ENCODE measurements around the gene IPO13.
A peak's percentile ranks its signal among the peaks of the same experiment; 100 is the strongest.

The IPO13 gene, protein sequence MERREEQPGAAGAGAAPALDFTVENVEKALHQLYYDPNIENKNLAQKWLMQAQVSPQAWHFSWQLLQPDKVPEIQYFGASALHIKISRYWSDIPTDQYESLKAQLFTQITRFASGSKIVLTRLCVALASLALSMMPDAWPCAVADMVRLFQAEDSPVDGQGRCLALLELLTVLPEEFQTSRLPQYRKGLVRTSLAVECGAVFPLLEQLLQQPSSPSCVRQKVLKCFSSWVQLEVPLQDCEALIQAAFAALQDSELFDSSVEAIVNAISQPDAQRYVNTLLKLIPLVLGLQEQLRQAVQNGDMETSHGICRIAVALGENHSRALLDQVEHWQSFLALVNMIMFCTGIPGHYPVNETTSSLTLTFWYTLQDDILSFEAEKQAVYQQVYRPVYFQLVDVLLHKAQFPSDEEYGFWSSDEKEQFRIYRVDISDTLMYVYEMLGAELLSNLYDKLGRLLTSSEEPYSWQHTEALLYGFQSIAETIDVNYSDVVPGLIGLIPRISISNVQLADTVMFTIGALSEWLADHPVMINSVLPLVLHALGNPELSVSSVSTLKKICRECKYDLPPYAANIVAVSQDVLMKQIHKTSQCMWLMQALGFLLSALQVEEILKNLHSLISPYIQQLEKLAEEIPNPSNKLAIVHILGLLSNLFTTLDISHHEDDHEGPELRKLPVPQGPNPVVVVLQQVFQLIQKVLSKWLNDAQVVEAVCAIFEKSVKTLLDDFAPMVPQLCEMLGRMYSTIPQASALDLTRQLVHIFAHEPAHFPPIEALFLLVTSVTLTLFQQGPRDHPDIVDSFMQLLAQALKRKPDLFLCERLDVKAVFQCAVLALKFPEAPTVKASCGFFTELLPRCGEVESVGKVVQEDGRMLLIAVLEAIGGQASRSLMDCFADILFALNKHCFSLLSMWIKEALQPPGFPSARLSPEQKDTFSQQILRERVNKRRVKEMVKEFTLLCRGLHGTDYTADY

DNA sequence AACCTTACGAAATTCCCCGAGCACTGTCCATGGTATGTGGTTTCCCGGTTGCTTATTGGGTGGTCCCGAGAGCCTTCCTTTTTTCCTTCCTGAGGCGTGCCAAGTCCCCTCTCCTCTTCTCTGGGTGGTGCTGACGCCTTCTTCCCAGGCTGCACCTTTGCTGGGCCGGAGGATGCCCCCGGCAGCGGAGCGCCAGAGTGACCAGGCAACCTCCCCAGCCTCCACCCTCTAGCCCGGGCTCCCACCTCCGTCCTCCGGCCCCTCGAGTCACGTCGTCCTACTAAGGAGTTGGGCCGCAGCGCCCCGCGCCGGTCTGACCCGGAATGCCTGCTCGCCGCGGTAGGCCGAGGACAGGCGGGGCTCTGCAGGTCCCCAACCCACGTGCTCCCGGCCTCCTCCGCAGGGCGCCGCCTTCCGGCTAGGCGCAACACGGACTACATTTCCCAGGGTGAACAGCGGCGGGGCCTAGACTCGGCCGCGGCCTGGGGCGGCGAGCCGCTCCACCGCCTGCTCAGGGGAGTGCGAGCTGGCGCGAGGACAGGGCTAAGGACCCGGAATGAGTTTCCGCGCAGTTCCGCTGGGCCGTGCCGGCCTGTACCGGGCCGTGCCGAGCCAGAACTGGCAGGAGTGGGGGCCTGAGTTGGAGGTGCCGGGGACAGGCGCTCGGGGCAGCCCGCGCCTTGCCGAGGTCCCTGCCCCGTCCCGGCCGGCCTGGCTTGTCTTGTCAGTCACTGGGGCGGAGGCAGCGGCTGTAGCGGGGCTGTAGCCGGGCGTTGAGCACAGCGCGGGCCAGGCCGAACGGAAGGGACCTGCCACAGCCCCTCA lies at the start of gene IPO13:
TSS of gene IPO13 (plus strand) at position 715 of the 825 bp plus-strand sequence. CDS start 651 bp downstream, outside the sequence.
- peak; percentile 94 for DNase-seq

DNA sequence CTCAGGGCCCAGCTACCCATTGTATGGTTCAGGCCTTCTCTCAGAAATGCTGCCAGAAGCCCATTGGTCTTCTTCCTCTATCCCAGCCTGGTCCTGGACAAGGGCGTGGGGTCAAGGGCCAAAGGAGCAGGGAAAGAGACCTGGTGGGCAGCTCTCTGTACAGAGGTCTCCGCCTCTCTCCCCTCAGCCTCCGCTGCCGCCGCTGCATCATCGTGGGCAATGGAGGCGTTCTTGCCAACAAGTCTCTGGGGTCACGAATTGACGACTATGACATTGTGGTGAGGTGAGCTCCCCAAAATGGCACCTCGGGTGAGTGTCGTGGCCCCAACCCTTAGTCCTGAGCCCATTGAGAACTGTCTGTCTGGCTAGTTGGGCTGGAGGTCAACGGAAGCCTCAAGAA lies 47.8 kb upstream of the IPO13 start:
- DNase-seq, result no peak

- DNase-seq, result no peak
Observed at GRCh38 chr1:43900386-43900785, 46.4 kb upstream of the IPO13 start.

GRCh38 chr1:43901196-43901961 lies 45.4 kb upstream of the IPO13 start:
- DNase-seq, result no peak

GRCh38 chr1:43902058-43902831 lies 44.5 kb upstream of the IPO13 start:
- no peak for DNase-seq

DNA sequence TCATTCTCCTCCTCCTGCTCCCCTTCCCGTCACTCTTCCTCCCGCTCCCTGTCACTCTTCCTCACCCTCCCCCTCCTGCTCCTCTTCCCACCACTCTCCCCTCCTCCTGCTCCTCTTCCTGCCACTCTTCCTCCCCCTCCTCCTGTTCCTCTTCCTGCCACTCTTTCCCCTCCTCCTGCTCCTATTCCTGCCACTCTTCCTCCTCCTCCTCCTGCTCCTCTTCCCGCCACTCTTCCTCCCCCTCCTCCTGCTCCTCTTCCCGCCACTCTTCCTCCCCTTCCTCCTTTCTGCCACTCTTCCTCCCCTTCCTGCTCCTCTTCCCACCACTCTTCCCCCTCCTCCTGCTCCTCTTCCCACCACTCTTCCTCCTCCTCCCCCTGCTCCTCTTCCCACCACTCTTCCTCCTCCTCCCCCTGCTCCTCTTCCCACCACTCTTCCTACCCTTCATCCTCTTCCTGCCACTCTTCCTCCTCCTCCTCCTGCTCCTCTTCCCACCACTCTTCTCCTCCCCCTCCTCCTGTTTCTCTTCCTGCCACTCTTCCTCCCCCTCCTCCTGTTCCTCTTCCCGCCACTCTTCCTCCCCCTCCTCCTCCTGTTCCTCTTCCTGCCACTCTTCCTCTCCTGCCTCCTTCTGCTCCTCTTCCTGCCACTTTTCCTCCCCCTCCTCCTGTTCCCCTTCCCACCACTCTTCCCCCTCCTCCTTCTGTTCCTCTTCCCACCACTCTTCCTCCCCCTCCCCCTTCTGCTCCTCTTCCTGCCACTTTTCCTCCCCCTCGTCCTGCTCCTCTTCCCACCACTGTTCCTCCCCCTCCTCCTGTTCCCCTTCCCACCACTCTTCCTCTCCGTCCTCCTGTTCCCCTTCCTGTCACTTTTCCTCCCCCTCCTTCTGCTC lies 41.8 kb upstream of the IPO13 start:
- no peak for DNase-seq

- no peak for DNase-seq
Observed at GRCh38 chr1:43908226-43908625, 38.5 kb upstream of the IPO13 start.

DNA sequence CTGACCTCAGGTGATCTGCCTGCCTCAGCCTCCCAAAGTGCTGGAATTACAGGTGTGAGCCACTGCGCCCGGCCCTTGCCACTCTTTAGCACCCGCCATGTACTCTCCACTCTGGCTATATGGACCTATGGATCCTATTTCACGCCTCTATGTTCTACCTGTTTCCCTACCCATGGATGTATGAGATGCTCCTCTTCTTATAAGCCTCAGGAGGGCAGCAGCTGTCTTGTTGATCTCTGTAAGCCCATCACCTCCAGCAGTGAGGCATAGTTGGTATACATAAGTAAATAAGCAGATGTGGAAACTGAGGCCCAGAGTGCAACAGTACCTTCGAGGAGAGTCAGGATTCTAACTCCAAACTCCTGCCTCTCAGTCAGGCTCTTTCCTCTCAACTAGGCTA lies 37.9 kb upstream of the IPO13 start:
- no peak for DNase-seq

DNA sequence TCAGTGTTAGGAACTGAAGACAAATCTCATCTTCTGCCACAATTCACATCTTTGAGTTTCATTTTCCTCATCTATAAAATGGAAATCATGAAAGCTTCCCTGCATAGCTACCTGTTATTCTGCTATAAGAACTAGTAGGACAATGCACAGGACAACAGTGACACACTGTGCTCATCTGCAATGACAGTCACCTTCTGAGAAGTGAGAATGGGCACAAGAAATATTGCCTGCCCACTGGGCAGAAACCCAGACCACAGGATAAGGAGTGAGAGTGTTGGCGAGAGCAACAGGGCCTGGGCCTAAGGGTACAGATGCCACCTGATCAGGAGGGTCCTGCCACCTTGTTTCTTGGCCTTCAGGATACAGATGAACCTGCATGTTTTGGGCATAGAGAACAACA lies 36.4 kb upstream of the IPO13 start:
- no peak for DNase-seq

DNA sequence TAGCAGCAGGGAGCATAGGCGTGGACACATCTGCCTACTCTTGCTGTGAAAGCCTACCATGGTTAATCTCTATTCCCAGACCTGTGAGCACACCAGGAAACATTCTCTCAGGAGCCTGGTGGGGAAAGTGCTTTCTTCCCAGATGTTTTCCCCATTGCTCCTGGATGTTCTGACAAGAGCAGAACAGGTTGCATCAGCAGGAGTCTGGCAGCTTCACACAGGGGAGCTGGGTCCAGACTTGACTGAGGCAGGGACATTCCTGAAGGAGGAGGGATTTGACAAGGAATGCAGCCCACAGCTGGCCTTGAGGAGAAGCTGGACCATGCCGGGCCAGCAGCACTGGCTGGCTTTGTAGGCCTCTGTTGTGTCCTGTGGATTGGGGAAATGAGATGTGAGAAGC lies 34.1 kb upstream of the IPO13 start:
- no peak for DNase-seq

DNA sequence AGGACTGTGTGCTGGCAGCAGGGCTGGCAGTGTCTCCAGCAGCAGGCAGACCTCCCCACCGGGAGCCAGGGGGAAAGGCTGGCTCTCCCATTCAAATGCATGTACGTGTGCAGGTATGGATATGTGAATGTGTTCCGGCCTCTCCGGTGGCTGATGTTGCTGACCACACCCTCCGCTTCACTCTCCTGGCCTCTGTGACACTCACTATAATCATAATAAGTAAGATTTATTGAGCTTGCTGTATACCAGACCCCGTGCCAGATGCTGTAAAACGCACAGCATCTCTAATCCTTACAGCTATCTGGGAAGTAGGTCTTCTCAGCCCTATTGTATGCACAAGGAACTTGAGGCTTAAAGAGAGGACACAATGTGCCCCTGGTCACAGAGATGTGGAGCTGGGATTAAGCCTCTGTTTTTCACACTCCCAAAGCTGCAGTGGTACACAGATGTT lies 33.7 kb upstream of the IPO13 start:
- DNase-seq, result no peak

DNA sequence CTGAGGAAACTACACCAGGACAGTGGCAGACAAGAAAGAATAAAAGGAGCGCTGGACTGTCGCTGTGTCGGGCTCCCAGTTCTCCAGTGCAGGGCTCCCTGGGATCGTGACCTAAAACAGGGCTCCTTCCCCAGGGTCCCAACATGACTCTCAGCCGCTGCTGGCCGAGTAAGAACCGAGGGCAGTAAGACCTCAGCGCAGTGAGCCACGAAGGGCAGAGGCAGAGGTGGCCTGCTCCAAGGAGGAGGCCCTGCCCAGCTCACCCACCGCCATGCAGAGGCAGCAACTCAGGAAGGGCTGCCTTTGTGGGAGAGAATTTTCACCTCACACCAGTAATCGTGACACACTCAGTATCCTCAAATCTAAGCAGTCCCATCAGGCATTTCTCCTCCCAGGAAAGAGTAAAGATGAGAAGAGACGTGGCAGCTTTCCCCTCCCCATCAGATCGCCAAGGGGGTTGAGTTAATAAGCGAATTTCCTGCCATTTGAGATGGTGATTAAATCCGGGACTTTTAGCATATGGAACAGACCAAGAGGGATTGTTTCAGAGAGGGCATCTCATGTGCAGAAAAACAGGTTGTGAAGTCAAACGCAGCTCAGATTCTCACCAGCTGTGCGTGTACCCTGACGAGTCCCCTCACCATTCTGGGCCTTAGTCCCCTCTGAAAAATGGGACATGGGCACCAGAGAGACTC lies 32.9 kb upstream of the IPO13 start:
- DNase-seq, result no peak

GRCh38 chr1:43914576-43915525 lies 31.9 kb upstream of the IPO13 start:
- DNase-seq, result no peak

DNA sequence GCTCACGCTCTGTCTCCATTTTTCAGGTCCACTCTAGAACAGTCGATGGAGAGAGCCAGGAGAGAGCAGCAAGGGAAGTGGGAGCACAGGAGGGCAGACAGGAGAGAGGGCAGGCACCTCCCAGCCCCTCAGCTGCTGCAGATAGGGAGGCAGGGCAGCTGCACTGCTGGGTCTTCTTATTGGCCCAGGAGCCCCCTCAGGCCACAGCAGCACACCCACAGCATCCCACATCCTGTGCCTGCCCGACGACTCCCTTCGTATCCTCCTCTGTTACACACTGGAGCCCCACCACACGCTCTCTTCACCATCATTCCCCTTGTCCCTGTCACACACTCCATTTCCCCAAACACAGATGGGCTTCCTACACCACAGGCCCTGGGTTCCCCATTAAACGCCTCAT lies 26.8 kb upstream of the IPO13 start:
- DNase-seq, result no peak

DNA sequence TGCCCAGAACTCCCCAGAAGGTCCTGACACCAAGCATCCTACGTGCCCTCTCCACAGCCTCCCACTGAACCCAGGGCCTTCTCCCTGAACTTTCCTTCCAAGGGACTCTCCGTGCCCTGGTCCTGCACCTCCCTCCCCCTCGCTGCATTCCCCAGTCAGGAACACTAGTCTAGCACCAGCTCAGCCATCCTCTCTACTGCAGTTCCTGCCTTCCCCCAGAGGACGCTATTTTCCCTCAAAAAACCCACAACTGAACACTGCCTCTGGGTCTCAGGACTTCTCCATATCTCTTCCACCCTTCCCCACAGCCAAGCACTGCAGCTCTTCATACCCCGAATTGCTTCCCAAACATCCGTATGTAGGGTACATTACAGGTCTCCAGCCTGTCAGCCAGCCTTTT lies 25.7 kb upstream of the IPO13 start:
- no peak for DNase-seq

DNA sequence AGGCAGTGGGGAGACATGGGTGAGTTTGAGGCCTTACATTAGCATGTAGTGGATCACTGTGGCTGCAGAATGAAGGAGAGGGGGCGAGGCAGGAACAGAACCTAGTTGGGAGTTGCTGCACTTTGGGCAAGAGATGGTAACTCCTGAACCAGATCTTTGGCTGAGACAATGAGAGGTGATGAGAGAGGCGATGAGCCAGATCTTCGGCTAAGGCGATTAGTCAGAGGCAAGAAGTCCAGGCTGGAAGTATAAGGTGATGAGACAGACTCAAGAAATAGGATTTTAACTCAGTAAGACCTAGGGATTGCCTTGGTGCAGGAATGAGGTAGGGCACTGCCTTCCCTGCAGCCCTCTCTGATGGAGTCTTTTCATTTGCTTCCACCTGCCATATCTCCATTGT lies 22.2 kb upstream of the IPO13 start:
- DNase-seq, result no peak

- DNase-seq, result no peak
Observed at GRCh38 chr1:43925846-43926245, 20.9 kb upstream of the IPO13 start.

All from CD4-positive, alpha-beta T cell treated with Interleukin-6 for 4 hours (primary cell).